Liver (tissue), 3 donors: ENCODE data around the gene HNRNPUL1.

ENCODE experiments used
- CTCF ChIP-seq: fragments of 150-350 bp; IDR thresholded peaks from 2 replicates; pipeline ENCODE4 v1.5.1; 2017; ENCODE audit warnings: improper control_type of control experiment, low read depth, low read length; ENCODE audit not compliant: missing input control
- FOXA1 ChIP-seq: IDR thresholded peaks from 2 replicates; pipeline ENCODE4 v1.6.1; 2016; ENCODE audit warnings: antibody characterized with exemption
- GABPA ChIP-seq, 2 donors: IDR thresholded peaks in 1 of 2; conservative IDR thresholded peaks in 1 of 2; 2 replicates each; pipeline ENCODE4 v1.6.1; 2016; ENCODE audit warnings: antibody characterized with exemption in 2 of 2, mild to moderate bottlenecking in 1 of 2, moderate library complexity in 1 of 2
- TF ChIP-seq, protein P1 (sequence below): IDR thresholded peaks from 2 replicates; pipeline ENCODE4 v1.6.1; 2016; ENCODE audit warnings: antibody characterized with exemption, mild to moderate bottlenecking
- donor health status: healthy.
- donor health status: healthy.

GRCh38 chr19:41304706-41305483 is 40.7 kb downstream of the HNRNPUL1 start:
- TF ChIP-seq GABPA (IDR thresholded peaks at IDR 0.05 in 1 of 2, conservative IDR thresholded peaks at IDR 0.05 in 1 of 2) (no peak), CTCF (no peak), FOXA1 (no peak)
- TF ChIP-seq, protein P1, sequence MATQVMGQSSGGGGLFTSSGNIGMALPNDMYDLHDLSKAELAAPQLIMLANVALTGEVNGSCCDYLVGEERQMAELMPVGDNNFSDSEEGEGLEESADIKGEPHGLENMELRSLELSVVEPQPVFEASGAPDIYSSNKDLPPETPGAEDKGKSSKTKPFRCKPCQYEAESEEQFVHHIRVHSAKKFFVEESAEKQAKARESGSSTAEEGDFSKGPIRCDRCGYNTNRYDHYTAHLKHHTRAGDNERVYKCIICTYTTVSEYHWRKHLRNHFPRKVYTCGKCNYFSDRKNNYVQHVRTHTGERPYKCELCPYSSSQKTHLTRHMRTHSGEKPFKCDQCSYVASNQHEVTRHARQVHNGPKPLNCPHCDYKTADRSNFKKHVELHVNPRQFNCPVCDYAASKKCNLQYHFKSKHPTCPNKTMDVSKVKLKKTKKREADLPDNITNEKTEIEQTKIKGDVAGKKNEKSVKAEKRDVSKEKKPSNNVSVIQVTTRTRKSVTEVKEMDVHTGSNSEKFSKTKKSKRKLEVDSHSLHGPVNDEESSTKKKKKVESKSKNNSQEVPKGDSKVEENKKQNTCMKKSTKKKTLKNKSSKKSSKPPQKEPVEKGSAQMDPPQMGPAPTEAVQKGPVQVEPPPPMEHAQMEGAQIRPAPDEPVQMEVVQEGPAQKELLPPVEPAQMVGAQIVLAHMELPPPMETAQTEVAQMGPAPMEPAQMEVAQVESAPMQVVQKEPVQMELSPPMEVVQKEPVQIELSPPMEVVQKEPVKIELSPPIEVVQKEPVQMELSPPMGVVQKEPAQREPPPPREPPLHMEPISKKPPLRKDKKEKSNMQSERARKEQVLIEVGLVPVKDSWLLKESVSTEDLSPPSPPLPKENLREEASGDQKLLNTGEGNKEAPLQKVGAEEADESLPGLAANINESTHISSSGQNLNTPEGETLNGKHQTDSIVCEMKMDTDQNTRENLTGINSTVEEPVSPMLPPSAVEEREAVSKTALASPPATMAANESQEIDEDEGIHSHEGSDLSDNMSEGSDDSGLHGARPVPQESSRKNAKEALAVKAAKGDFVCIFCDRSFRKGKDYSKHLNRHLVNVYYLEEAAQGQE, result no peak
